COR-L47 (cell line): ENCODE measurements around the gene DNLZ.

ENCODE experiments used
- DNase-seq: peaks from one replicate; lab custom pipeline; 2025; lab: John Stamatoyannopoulos, UW

DNLZ gene

DNA sequence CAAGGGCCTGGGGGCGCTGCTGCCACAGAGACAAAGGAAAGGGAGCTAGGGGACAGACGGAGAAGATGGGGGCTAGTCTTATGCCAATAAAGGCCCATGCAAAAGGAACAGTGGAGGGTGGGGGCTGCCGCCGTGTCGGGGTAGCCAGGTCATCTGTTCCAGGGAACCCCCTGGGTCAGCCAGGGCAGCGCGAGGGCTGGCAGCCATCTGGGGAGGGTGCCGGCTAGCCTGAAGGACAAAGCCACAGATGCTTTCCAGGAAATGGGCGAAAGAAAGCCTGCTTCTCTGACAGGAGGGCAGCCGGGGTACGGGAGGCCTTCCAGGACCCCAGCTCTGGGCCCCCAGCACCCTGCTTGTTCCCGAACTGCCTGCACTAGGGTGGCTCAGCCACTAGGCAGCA lies 11.6 kb upstream of the DNLZ start:
- no peak for DNase-seq

- DNase-seq: no peak
These were observed 10.6 kb upstream of the DNLZ start for GRCh38 chr9:136374183-136374575.

DNA sequence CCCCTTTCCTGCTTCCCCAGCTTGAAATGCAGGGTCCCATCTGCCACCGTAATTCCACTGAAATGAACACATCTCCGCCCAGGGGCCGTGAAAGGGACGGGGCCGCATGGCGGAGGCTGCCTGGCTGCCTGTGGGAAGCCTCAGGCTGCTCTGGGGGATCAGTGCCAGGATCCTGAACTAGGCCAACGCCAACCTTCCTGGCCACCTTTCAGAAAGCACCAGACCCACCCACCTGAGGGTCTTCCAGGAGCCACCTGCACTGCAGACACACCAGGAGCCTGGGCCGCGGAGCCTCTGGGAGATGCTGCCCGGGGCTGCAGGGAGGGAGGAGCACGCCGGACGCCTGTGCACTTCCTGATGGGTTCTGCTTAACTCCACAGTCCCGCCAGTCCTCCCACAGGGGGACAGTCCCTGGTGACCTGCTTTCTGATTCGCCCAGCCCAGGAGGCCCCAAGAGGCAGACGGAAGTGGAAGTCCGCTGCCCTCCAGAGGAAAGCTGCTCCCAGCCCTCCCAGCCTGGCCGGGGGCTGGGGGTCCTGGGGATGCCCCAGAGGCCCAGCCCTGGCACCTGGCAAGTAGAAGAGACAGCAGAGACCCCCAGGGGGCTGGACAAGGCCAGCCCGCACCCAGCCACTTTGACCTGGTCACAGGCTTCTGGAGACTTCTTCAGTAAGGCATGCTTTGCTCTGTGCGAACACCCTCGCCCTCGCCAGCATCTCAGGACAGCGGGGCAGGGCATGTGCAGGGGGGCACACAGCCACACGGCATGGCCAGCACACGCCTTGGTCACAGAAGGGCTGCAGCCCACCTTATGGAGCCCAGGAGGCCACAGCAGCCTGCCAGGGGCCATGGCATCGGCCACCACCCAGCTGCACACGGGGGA lies 10.0 kb upstream of the DNLZ start, which contains the start of gene CARD9:
Gene CARD9, minus strand, starts transcription at position 370 of the 883 bp plus-strand sequence. CDS start 1,591 bp downstream, outside the sequence.
- no peak for DNase-seq

DNA sequence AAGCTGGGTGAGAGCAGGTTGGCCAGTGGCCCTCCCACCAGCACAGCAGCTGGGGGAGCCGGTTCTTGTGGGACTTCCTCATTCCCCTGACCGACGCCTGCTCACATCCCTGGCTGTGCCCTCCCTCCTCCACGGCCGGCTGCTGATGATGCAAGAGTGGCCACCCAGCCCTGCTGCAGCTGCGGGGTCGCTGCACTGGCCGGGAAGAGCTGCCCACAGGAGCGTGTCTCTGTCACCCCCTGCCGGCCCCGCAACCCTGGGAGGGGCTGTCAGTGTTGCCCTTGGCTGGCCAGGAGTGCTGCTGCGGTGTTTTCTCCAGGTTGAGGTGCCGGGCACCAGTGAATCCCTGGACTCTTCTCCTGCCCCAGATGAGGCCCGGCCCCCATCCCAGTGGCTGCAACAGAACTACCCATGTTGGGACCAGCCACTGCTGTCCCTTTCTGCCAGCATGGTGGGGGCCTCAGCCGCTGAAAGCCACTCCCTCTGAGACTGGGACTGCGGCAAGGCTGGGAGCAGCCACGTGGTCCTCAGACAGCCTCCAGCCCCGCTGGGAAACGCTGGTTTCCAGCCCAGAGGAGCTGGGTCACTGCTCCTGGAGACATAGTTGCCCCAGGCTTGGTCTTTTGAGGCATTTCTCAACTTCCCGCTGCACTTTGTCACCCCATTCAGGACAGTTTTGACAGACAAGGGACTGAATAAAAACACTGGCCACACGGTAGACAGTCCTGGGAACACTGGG lies 9.2 kb upstream of the DNLZ start:
- DNase-seq: no peak

GRCh38 chr9:136372006-136372405 lies 8.5 kb upstream of the DNLZ start:
- DNase-seq: no peak

DNA sequence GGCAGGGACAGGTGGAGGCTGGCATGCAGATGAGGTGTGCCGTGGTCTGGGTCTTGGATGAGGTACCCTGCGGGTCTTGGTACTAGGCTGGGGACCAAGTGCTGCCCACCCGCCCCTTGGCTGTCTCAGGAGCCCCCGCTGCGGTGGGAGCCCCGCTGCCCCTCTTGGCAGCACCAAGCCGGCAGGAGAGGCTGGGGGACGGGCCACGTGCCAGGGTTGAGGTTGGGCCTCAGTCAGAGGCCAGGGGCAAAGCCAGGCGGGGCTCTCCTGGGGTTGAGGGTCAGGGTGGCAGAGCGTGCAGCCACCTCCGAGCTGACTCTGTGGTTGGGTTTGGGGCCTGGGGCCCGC lies 8.0 kb upstream of the DNLZ start:
- DNase-seq: no peak

DNA sequence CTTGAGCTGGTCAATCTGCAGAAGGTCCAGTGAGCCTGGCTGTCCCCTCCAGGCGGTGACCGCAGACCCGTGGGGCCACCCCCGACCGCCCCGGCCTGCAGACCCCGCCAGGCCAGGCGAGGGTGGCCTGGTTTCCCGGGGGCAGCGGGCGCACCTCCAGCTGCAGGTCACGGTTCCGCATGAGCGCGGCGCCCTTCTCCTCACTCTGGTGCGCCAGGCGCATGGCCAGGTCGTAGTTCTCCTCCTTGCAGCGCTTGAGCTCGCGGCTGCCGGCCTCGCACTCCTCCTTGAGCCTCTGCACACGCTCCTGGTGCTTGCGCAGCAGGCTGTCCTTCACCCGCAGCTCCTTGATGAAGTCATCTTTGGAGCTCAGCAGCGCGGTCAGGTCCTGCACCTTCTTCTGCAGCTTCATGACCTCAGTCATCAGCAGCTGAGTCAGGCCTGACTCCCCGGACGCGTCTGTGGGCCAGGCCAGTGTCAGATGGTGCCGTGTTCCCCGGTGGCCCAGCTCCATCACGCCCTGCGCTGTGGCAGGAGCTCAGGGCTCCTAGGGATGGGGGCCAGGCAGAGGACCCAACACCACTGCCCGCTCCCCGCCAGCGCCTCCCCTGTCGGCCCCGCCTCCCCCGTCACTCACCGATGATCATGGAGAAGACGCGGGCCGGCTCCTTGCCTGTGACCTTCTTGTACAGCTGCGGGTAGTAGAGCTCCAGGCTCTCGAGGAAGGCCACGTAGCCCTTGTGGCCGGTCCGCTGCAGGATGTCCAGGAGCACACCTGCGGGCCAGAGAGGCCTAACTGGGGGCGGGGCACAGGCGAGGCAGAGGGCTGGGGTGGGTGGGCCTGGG lies 7.4 kb upstream of the DNLZ start:
- DNase-seq: no peak

DNA sequence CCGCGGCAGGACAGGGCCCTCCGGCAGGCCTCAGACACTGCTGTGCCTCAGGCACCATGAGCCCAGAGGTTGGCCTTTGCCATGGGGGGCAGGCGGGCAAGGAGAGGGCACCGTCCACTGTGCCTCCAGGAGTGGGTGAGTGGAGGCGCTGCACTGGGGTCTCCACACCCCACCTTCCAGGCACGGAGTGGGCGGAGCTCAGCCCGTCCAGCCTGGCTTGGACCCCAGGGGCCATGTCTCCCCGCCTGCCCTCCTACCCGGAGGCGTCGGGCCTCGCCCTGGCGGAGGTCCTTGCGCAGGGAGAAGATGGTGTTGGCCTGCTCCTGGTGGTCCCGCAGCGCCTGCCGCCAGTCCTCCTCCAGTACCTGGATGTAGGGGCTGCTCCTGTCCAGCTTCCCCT lies 6.5 kb upstream of the DNLZ start:
- no peak for DNase-seq

- no peak for DNase-seq
These were observed 4.6 kb upstream of the DNLZ start for GRCh38 chr9:136368190-136368589.

DNA sequence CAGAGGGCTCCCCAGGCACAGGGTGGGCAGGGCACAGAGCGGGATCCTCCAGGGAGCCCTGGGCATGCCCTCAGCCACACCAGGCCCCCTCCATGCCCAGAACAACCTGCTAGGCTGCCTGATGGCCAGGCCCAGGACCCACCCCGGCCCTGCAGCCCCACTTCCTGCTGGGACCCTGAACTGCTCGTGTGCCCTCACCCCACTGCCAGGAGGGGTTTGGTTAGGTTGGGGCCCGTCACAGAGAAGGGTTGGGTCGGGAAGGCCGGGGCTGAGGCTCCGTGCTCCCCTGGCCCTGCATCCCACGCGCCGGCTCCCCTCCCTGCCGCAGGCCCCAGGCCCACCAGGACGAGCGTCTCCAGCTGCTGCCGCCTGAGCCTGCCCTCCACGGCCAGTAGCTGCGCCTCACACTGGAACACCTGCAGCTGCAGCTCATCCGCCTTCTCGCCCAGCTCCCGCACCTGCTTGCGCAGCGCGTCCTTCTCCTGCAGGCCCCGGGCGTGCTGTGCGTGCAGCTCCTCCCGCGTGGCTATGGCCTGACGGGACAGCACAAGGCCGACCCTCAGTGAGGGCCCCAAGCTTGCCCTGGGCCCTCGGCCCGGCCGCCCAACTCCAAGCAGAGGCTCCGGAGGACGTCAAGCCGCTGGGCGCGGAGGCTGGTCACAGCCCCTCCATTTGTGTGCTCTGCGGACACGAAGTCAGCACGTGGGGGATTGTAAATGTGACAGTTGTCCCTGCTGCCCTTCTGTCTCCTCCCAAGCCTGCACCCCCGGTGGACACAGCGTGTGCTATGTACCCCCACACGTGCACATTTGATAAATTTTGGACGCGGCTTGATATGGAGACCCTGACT lies 4.0 kb upstream of the DNLZ start:
- DNase-seq: no peak

GRCh38 chr9:136366826-136367225 lies 3.3 kb upstream of the DNLZ start:
- DNase-seq: no peak

GRCh38 chr9:136365775-136366222 lies 2.3 kb upstream of the DNLZ start:
- DNase-seq: no peak

- DNase-seq: no peak
These were observed 1.6 kb upstream of the DNLZ start for GRCh38 chr9:136364942-136365774.

DNA sequence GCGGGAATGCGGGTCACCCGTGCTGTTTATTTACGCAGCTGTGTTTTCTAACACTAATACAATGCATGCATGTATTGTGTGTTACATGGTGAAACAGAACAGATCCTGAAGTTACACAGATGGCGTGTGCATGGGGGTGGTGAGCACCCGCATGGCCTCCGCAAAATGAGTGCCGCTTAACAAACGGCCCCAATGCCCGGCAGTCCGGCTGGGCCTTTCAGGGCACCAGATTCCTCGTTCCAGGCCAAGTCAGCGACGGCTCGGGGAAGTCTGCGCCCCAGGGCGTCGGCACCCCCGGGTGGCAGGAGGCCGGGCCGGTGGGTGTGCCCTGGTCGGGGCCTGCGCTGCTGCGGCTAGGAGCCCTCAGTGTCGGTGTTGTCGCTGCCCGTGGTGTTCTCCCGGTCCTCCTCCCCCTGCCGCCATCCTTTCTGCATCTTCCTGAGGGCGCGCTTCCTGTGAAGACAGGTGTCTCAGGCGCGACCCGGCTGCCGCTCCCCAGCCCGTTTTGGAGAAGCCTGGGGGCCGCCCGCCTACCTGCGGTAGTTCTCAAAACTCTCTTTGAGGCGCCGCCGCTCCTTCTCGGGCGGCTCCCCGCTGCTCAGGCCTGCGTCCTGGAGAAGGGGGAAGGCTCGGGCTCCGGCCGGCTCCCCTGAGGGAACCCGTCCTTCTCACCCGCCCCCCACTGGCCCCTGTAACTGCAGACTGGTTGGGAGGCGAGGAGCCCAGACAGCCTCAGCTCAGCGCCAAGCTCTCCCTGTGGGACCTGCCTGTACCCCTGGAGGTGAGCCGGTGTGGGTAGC lies 605 bp upstream of the DNLZ start:
- DNase-seq: no peak

DNA sequence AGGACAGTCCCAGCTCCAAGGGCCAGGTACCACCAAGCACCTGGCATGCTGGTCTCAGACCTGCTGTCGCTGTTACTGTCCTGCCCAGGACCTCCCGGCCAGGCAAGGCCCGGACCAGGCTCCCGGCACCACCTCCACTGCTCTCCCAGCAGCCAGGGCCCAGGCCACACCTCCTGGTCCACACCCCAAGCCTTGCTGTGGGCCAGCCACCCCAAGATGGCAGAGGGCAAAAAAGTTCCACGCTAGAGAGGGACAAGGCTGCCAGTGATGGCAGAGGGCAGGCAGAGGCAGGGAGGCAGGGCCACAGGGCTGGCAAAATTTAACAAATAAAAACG lies 1.1 kb downstream of the DNLZ start:
- no peak for DNase-seq

DNA sequence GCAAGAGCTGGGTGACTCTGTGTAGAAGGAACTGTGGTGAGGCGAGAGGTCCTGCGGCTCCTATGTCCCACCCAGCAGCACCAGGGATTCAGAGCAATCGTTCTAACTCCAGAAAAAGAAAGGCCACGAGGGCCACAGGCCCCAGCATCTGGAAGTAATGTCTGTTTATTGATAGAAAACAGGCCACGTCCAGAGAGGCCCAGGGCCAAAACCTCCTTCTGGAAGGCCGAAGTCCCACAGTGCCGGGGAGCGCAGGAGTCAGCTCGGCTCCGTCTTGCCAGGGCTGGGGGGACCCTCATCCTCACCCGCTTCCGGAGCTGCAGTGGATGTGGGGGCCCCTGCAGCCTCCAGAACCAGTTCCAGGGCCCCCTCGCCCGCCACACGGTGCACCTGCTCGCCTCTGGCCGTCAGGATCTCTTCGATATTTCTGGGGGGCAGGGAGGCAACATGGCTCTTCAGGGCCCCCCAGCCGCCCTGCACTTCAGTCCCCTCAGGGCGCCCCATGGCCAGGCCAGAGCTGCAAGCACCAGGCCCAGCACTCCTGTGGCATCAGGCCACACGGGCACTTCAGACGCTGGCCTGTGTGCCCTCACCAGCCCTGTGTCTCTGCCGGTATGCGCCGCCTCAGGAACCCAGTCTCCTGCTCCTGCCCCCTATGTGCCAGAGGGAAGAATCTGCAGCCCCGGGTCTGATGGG lies 1.6 kb downstream of the DNLZ start:
- DNase-seq: no peak

DNA sequence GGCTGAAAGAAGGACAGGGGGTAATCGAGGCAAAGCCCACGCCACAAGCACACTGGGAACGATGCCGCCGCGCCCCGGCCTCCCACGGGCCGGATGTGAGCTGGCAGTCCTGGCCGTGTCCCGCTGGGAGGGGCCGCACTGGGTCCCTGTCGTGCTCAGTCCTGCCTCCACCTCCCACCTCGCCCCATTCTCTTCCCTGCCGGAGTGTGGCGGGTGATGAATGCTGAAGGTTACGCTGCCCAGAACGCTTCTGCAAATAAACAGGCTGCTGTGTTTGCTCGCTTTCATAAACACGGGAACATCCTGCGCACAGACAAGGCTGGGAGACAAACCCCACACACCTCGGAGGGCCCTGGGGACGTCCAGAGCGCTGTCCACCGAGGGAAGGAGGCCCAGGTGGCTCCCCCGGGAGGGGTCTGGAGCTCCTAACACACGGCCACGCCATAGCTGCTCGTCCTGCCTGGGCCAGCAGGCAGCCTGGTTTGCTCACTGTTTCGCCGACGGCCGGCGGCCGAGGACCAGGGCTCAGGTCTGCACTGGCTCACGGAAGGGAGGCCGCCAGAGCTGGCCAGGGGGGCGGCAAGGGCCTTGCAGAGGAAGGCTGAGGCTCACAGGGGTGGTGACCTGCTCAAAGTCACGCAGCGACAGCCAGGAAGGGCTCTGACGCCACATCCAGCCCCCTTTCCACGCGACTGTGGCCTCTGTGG lies 2.3 kb downstream of the DNLZ start:
- no peak for DNase-seq
